Testis (tissue), 2 donors: Measurements from ENCODE around the gene ZNF396.

ENCODE experiments used
- CTCF ChIP-seq, 3 experiments: fragments of 450-650 bp in 2 of 3; fragments of 200-600 bp in 1 of 3; sonication (generic) in 1 of 3; IDR thresholded peaks; one replicate each; pipeline ENCODE4 v1.5.1; 2016 to 2019; ENCODE audit warnings: antibody characterized with exemption in 3 of 3, mild to moderate bottlenecking in 2 of 3, moderate library complexity in 1 of 3
- POLR2A ChIP-seq: fragments of 450-650 bp; IDR thresholded peaks from one replicate; pipeline ENCODE4 v1.6.1; 2017; ENCODE audit warnings: antibody characterized with exemption, mild to moderate bottlenecking, moderate library complexity

- no peak for TF ChIP-seq CTCF (IDR thresholded peaks at IDR 0.05)
- TF ChIP-seq POLR2A: no peak
Measured at GRCh38 chr18:35324926-35325655, 52.0 kb downstream of the ZNF396 start.
